Inflammatory macrophage treated with lipopolysaccharide for 4 hours (primary cell): ENCODE measurements around the gene LUC7L3.
"Not testable (repeated sequence)": the region's sequence is repeated elsewhere in the genome, so short reads cannot be mapped to it uniquely, and the experiment has no call there.

Experiments
- DNase-seq: peaks from one replicate; pipeline ENCODE4 v3.0.0-alpha.2; 2020

The LUC7L3 gene

GRCh38 chr17:50710650-50711049 is 8.8 kb upstream of the LUC7L3 start:
- no peak for DNase-seq

- no peak for DNase-seq
Measured at GRCh38 chr17:50712641-50713040, 6.8 kb upstream of the LUC7L3 start.

- DNase-seq = no peak
Measured at GRCh38 chr17:50715471-50715870, 3.9 kb upstream of the LUC7L3 start.

- no peak for DNase-seq
Measured at GRCh38 chr17:50719924-50720794, 756 bp downstream of the LUC7L3 start.

GRCh38 chr17:50721194-50722010 is 2.0 kb downstream of the LUC7L3 start:
- peak; percentile 66 for DNase-seq

- no peak for DNase-seq
Measured at GRCh38 chr17:50722746-50723145, 3.3 kb downstream of the LUC7L3 start.

- not testable (repeated sequence) for DNase-seq
Measured at GRCh38 chr17:50724622-50725021, 5.2 kb downstream of the LUC7L3 start.

- no peak for DNase-seq
Measured at GRCh38 chr17:50725769-50726655, 6.6 kb downstream of the LUC7L3 start.

GRCh38 chr17:50728112-50728429 is 8.7 kb downstream of the LUC7L3 start:
- DNase-seq = no peak

GRCh38 chr17:50728881-50729765 is 9.7 kb downstream of the LUC7L3 start:
- no peak for DNase-seq

- no peak for DNase-seq
Measured at GRCh38 chr17:50731575-50732460, 12.4 kb downstream of the LUC7L3 start.

- no peak for DNase-seq
Measured at GRCh38 chr17:50735287-50735686, 15.9 kb downstream of the LUC7L3 start.

- DNase-seq = no peak
Measured at GRCh38 chr17:50737118-50737698, 17.8 kb downstream of the LUC7L3 start.

- DNase-seq = peak; percentile 30
Measured at GRCh38 chr17:50739098-50739497, 19.7 kb downstream of the LUC7L3 start.

- DNase-seq = no peak
Measured at GRCh38 chr17:50745631-50746030, 26.2 kb downstream of the LUC7L3 start.

- no peak for DNase-seq
Measured at GRCh38 chr17:50749245-50749644, 29.8 kb downstream of the LUC7L3 start.

GRCh38 chr17:50754521-50754920 is 35.1 kb downstream of the LUC7L3 start:
- DNase-seq = no peak

- no peak for DNase-seq
Measured at GRCh38 chr17:50758524-50758923, 39.1 kb downstream of the LUC7L3 start.

GRCh38 chr17:50758989-50759544 is 39.7 kb downstream of the LUC7L3 start:
- no peak for DNase-seq

- no peak for DNase-seq
Measured at GRCh38 chr17:50762177-50762576, 42.8 kb downstream of the LUC7L3 start.
